ENCODE results near the gene NPHS1.
"Not testable (repeated sequence)": the region's sequence is repeated elsewhere in the genome, so short reads cannot be mapped to it uniquely, and the experiment has no call there.

Gene NPHS1

GRCh38 chr19:35847911-35848310 is 4.4 kb downstream of the NPHS1 start:
- Histone ChIP-seq H3K4me1 (ENCODE audit: control insufficient read depth, insufficient read depth, low read length) (peaks cover 14% of the 10 kb centered on the region), H3K9ac (ENCODE audit: low read length in 2 of 2) (no peak overlapping the region), H3K4me3 (ENCODE audit: low read length in 2 of 2) (no peak overlapping the region), H3K9me3 (ENCODE audit: control insufficient read depth in 2 of 2, low read length in 2 of 2) (no peaks in the 10 kb centered on the region), H3K27me3 (ENCODE audit: control insufficient read depth in 1 of 2, insufficient read depth in 2 of 2, low read length in 2 of 2) (peaks cover 68 to 71% of the 10 kb centered on the region in 2 donors), H3K36me3 (ENCODE audit: control insufficient read depth in 2 of 2, insufficient read depth in 2 of 2, low read length in 2 of 2) (no peaks in the 10 kb centered on the region), H3K27ac (ENCODE audit: low read length) (no peak overlapping the region)

- no peaks in the 10 kb centered on the region for H3K36me3 ChIP-seq (ENCODE audit: control insufficient read depth in 2 of 2, insufficient read depth in 2 of 2, low read length in 2 of 2)
- H3K4me1 ChIP-seq (ENCODE audit: control insufficient read depth, insufficient read depth, low read length) = peaks cover 14% of the 10 kb centered on the region
- no peak overlapping the region for H3K27ac ChIP-seq (ENCODE audit: low read length)
- H3K9me3 ChIP-seq (ENCODE audit: control insufficient read depth in 2 of 2, low read length in 2 of 2) = no peaks in the 10 kb centered on the region
- H3K9ac ChIP-seq (ENCODE audit: low read length in 2 of 2) = no peak overlapping the region
- no peak overlapping the region for H3K4me3 ChIP-seq (ENCODE audit: low read length in 2 of 2)
- peaks cover 58 to 66% of the 10 kb centered on the region in 2 donors for H3K27me3 ChIP-seq (ENCODE audit: control insufficient read depth in 1 of 2, insufficient read depth in 2 of 2, low read length in 2 of 2)
These were observed 6.2 kb downstream of the NPHS1 start for GRCh38 chr19:35846038-35846668.

- H3K27me3 ChIP-seq (ENCODE audit: control insufficient read depth in 1 of 2, insufficient read depth in 2 of 2, low read length in 2 of 2) = peaks cover 52 to 58% of the 10 kb centered on the region in 2 donors
- no peak overlapping the region for H3K9ac ChIP-seq (ENCODE audit: low read length in 2 of 2)
- no peaks in the 10 kb centered on the region for H3K9me3 ChIP-seq (ENCODE audit: control insufficient read depth in 2 of 2, low read length in 2 of 2)
- no peak overlapping the region for H3K27ac ChIP-seq (ENCODE audit: low read length)
- peaks cover 14% of the 10 kb centered on the region for H3K4me1 ChIP-seq (ENCODE audit: control insufficient read depth, insufficient read depth, low read length)
- H3K4me3 ChIP-seq (ENCODE audit: low read length in 2 of 2) = peak overlapping the region; percentile 43 to 57
- no peaks in the 10 kb centered on the region for H3K36me3 ChIP-seq (ENCODE audit: control insufficient read depth in 2 of 2, insufficient read depth in 2 of 2, low read length in 2 of 2)
These were observed 6.9 kb downstream of the NPHS1 start for GRCh38 chr19:35845215-35846037.

GRCh38 chr19:35844482-35845214 is 7.7 kb downstream of the NPHS1 start:
- Histone ChIP-seq H3K9me3 (ENCODE audit: control insufficient read depth in 2 of 2, low read length in 2 of 2) (no peaks in the 10 kb centered on the region), H3K4me1 (ENCODE audit: control insufficient read depth, insufficient read depth, low read length) (peaks cover 14% of the 10 kb centered on the region), H3K27me3 (ENCODE audit: control insufficient read depth in 1 of 2, insufficient read depth in 2 of 2, low read length in 2 of 2) (peaks cover 48 to 53% of the 10 kb centered on the region in 2 donors), H3K36me3 (ENCODE audit: control insufficient read depth in 2 of 2, insufficient read depth in 2 of 2, low read length in 2 of 2) (no peaks in the 10 kb centered on the region), H3K27ac (ENCODE audit: low read length) (no peak overlapping the region), H3K9ac (ENCODE audit: low read length in 2 of 2) (no peak overlapping the region), H3K4me3 (ENCODE audit: low read length in 2 of 2) (peak overlapping the region in 1 of 2 donors; percentile 43)

GRCh38 chr19:35843676-35844481 is 8.4 kb downstream of the NPHS1 start:
- Histone ChIP-seq H3K9me3 (ENCODE audit: control insufficient read depth in 2 of 2, low read length in 2 of 2) (peaks cover 0 to 5% of the 10 kb centered on the region in 2 donors), H3K27ac (ENCODE audit: low read length) (no peak overlapping the region), H3K4me1 (ENCODE audit: control insufficient read depth, insufficient read depth, low read length) (peaks cover 14% of the 10 kb centered on the region), H3K36me3 (ENCODE audit: control insufficient read depth in 2 of 2, insufficient read depth in 2 of 2, low read length in 2 of 2) (no peaks in the 10 kb centered on the region), H3K9ac (ENCODE audit: low read length in 2 of 2) (no peak overlapping the region), H3K4me3 (ENCODE audit: low read length in 2 of 2) (no peak overlapping the region), H3K27me3 (ENCODE audit: control insufficient read depth in 1 of 2, insufficient read depth in 2 of 2, low read length in 2 of 2) (peaks cover 41 to 45% of the 10 kb centered on the region in 2 donors)

- Histone ChIP-seq H3K27me3 (ENCODE audit: control insufficient read depth in 1 of 2, insufficient read depth in 2 of 2, low read length in 2 of 2) (peaks cover 32 to 34% of the 10 kb centered on the region in 2 donors), H3K9me3 (ENCODE audit: control insufficient read depth in 2 of 2, low read length in 2 of 2) (peaks cover 0 to 5% of the 10 kb centered on the region in 2 donors), H3K4me1 (ENCODE audit: control insufficient read depth, insufficient read depth, low read length) (peaks cover 14% of the 10 kb centered on the region), H3K27ac (ENCODE audit: low read length) (no peak overlapping the region), H3K9ac (ENCODE audit: low read length in 2 of 2) (no peak overlapping the region), H3K36me3 (ENCODE audit: control insufficient read depth in 2 of 2, insufficient read depth in 2 of 2, low read length in 2 of 2) (no peaks in the 10 kb centered on the region), H3K4me3 (ENCODE audit: low read length in 2 of 2) (no peak overlapping the region)
These were observed 9.5 kb downstream of the NPHS1 start for GRCh38 chr19:35842666-35843272.

- peaks cover 31 to 34% of the 10 kb centered on the region in 2 donors for H3K27me3 ChIP-seq (ENCODE audit: control insufficient read depth in 1 of 2, insufficient read depth in 2 of 2, low read length in 2 of 2)
- no peak overlapping the region for H3K27ac ChIP-seq (ENCODE audit: low read length)
- H3K9me3 ChIP-seq (ENCODE audit: control insufficient read depth in 2 of 2, low read length in 2 of 2) = peaks cover 0 to 5% of the 10 kb centered on the region in 2 donors
- no peaks in the 10 kb centered on the region for H3K36me3 ChIP-seq (ENCODE audit: control insufficient read depth in 2 of 2, insufficient read depth in 2 of 2, low read length in 2 of 2)
- H3K9ac ChIP-seq (ENCODE audit: low read length in 2 of 2) = no peak overlapping the region
- peaks cover 14% of the 10 kb centered on the region for H3K4me1 ChIP-seq (ENCODE audit: control insufficient read depth, insufficient read depth, low read length)
- no peak overlapping the region for H3K4me3 ChIP-seq (ENCODE audit: low read length in 2 of 2)
These were observed 10.2 kb downstream of the NPHS1 start for GRCh38 chr19:35841961-35842595.

GRCh38 chr19:35836096-35836495 is 16.2 kb downstream of the NPHS1 start:
- H3K9ac ChIP-seq (ENCODE audit: low read length in 2 of 2); H3K9me3 ChIP-seq (ENCODE audit: control insufficient read depth in 2 of 2, low read length in 2 of 2): not testable (repeated sequence)
- H3K27me3 ChIP-seq (ENCODE audit: control insufficient read depth in 1 of 2, insufficient read depth in 2 of 2, low read length in 2 of 2) = peaks cover 3 to 18% of the 10 kb centered on the region in 2 donors

GRCh38 chr19:35833972-35834371 is 18.3 kb downstream of the NPHS1 start:
- Histone ChIP-seq H3K4me1 (ENCODE audit: control insufficient read depth, insufficient read depth, low read length) (no peaks in the 10 kb centered on the region), H3K9ac (ENCODE audit: low read length in 2 of 2) (no peak overlapping the region), H3K27me3 (ENCODE audit: control insufficient read depth in 1 of 2, insufficient read depth in 2 of 2, low read length in 2 of 2) (peaks cover 6 to 21% of the 10 kb centered on the region in 2 donors), H3K4me3 (ENCODE audit: low read length in 2 of 2) (no peak overlapping the region), H3K36me3 (ENCODE audit: control insufficient read depth in 2 of 2, insufficient read depth in 2 of 2, low read length in 2 of 2) (no peaks in the 10 kb centered on the region), H3K9me3 (ENCODE audit: control insufficient read depth in 2 of 2, low read length in 2 of 2) (peaks cover 0 to 6% of the 10 kb centered on the region in 2 donors), H3K27ac (ENCODE audit: low read length) (no peak overlapping the region)

More at GRCh38 chr19:35836096-35836495, 16.2 kb downstream of the NPHS1 start:
- H3K4me3 ChIP-seq (ENCODE audit: low read length in 2 of 2); H3K36me3 ChIP-seq (ENCODE audit: control insufficient read depth in 2 of 2, insufficient read depth in 2 of 2, low read length in 2 of 2); H3K4me1 ChIP-seq (ENCODE audit: control insufficient read depth, insufficient read depth, low read length); H3K27ac ChIP-seq (ENCODE audit: low read length): not testable (repeated sequence)
